ENCODE data around the gene SEC22A. TPM values are rescaled to one million over a fixed set of nuclear protein-coding genes. Genes with fewer than 3 reads are reported as not detected.

Gene SEC22A
- total RNA-seq, 4 donors from 2014 or later: 17.7 to 49.4 (median 24.2) TPM

- Histone ChIP-seq H3K9me3 (no peaks in the 10 kb centered on the region), H3K27ac (no peak overlapping the region), H3K27me3 (no peaks in the 10 kb centered on the region), H3K4me3 (no peak overlapping the region), H3K4me1 (no peaks in the 10 kb centered on the region), H3K36me3 (peaks cover 0 to 48% (median 0%) of the 10 kb centered on the region in 3 donors)
- WGBS, 2 donors: 77 to 82% methylated on average over 14 to 16 of the region's 16 CpGs
- TF ChIP-seq EP300 (IDR thresholded peaks at IDR 0.05): no peak
- TF ChIP-seq CTCF (IDR thresholded peaks at IDR 0.05): peak; percentile 15 to 22 (median 22)
- TF ChIP-seq POLR2A (IDR thresholded peaks at IDR 0.05): no peak
- peak in 1 of 2 donors; percentile 20 for DNase-seq (ENCODE audit: low spot score in 2 of 2)
Measured at GRCh38 chr3:123286308-123287023, 84.7 kb downstream of the SEC22A start.

- no peak for DNase-seq (ENCODE audit: low spot score in 2 of 2)
- WGBS, 2 donors: 90% methylated on average over 14 of the region's 14 CpGs
- H3K36me3 ChIP-seq: peaks cover 0 to 50% (median 0%) of the 10 kb centered on the region in 3 donors
- no peaks in the 10 kb centered on the region for H3K9me3 ChIP-seq
- no peak overlapping the region for H3K27ac ChIP-seq
- no peaks in the 10 kb centered on the region for H3K27me3 ChIP-seq
- TF ChIP-seq EP300 (IDR thresholded peaks at IDR 0.05) (no peak), POLR2A (IDR thresholded peaks at IDR 0.05) (no peak), CTCF (IDR thresholded peaks at IDR 0.05) (no peak)
- H3K4me1 ChIP-seq: no peaks in the 10 kb centered on the region
- no peak overlapping the region for H3K4me3 ChIP-seq
Measured at GRCh38 chr3:123287051-123287961, 85.6 kb downstream of the SEC22A start.

- DNase-seq (ENCODE audit: low spot score in 2 of 2): no peak
- H3K27ac ChIP-seq: no peak overlapping the region
- 85% methylated on average over 6 of the region's 6 CpGs for WGBS, 2 donors
- H3K4me3 ChIP-seq: no peak overlapping the region
- peaks cover 0 to 50% (median 0%) of the 10 kb centered on the region in 3 donors for H3K36me3 ChIP-seq
- no peaks in the 10 kb centered on the region for H3K4me1 ChIP-seq
- TF ChIP-seq EP300 (IDR thresholded peaks at IDR 0.05) (no peak), POLR2A (IDR thresholded peaks at IDR 0.05) (no peak)
- no peaks in the 10 kb centered on the region for H3K9me3 ChIP-seq
- H3K27me3 ChIP-seq: no peaks in the 10 kb centered on the region
Measured at GRCh38 chr3:123287962-123288302, 86.2 kb downstream of the SEC22A start.

GRCh38 chr3:123289391-123290106, 87.8 kb downstream of the SEC22A start:
- TF ChIP-seq EP300 (IDR thresholded peaks at IDR 0.05): no peak
- TF ChIP-seq POLR2A (IDR thresholded peaks at IDR 0.05): no peak
- no peak for TF ChIP-seq CTCF (IDR thresholded peaks at IDR 0.05)
- Histone ChIP-seq H3K4me1 (no peaks in the 10 kb centered on the region), H3K27me3 (no peaks in the 10 kb centered on the region), H3K9me3 (no peaks in the 10 kb centered on the region), H3K36me3 (peaks cover 0 to 37% (median 0%) of the 10 kb centered on the region in 3 donors), H3K27ac (no peak overlapping the region), H3K4me3 (no peak overlapping the region)
- no peak for DNase-seq (ENCODE audit: low spot score in 2 of 2)
- WGBS, 2 donors: 95 to 96% methylated on average over 13 to 17 of the region's 20 CpGs

- WGBS, 2 donors: 80 to 88% methylated on average over 13 of the region's 13 CpGs
Measured at GRCh38 chr3:123290107-123290930, 88.6 kb downstream of the SEC22A start.

More at GRCh38 chr3:123290107-123290930, 88.6 kb downstream of the SEC22A start:
- no peak overlapping the region for H3K4me3 ChIP-seq
- no peaks in the 10 kb centered on the region for H3K4me1 ChIP-seq
- H3K9me3 ChIP-seq: no peaks in the 10 kb centered on the region
- peaks cover 0 to 35% (median 0%) of the 10 kb centered on the region in 3 donors for H3K36me3 ChIP-seq
- H3K27me3 ChIP-seq: no peaks in the 10 kb centered on the region
- no peak overlapping the region for H3K27ac ChIP-seq
- no peak for DNase-seq (ENCODE audit: low spot score in 2 of 2)
- TF ChIP-seq POLR2A (IDR thresholded peaks at IDR 0.05) (no peak), CTCF (IDR thresholded peaks at IDR 0.05) (no peak), EP300 (IDR thresholded peaks at IDR 0.05) (no peak)
